Ramos (cell line): ENCODE results near the gene CD164.

Experiments used
- in situ Hi-C: fragments of 300-500 bp; cut with MboI; formaldehyde crosslinking; loops from one replicate; pipeline ENCODE4 v1.14.3; 2022; ENCODE audit warnings: low sequenced_read_pairs; ENCODE audit not compliant: unreplicated experiment

Gene CD164

DNA sequence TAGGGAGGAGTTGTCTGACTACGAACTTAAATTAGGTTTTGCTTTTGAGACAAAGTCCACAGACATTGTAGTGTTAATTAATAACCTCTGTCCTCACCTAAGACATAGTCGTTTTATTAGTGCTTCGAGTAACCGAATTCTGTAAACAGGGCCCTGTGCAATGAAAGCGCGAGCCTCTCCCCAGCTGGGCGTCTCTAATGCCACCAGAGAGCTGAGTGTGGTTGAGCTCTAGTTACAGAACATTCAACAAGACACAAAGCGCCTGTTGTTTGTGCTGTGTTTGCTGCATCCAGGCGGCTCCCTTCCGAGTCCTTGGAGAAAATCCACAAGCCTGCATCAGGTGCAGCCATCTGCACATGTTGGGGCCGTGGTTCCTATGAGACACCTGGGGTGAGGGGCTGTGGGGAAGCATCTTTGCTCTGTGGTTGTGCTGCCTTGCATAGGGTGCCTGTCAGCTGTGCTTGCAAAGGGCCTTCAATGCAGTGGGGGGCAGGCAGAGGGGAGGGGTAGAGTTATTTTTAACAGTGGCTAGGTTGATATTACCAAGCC is 63.9 kb downstream of the CD164 start:
- in situ Hi-C loops, result no loop called here

GRCh38 chr6:109316909-109317308 is 65.4 kb downstream of the CD164 start:
- in situ Hi-C loops, result no loop called here
